Uterus (tissue), 4 donors: ENCODE measurements around the gene CEP63. TPM values are rescaled to one million over a fixed set of nuclear protein-coding genes. Genes with fewer than 3 reads are reported as not detected.

Experiments used
- DNase-seq, 2 donors: peaks; one replicate each; pipeline ENCODE4 v3.0.0-alpha.2; 2019 to 2020
- H3K27ac ChIP-seq, 2 donors: fragments of 200-600 bp; sonication (generic); 1 replicate in 1 of 2; 2 replicates in 1 of 2; pipeline ENCODE4 v1.5.1; 2016 to 2018
- H3K27me3 ChIP-seq, 2 donors: fragments of 200-600 bp; sonication (generic); one replicate each; pipeline ENCODE4 v1.5.1; 2018 to 2019; ENCODE audit warnings: control low read depth in 1 of 2
- H3K36me3 ChIP-seq, 2 donors: fragments of 200-600 bp; sonication (generic); one replicate each; pipeline ENCODE4 v1.5.1; 2019; ENCODE audit warnings: control low read depth in 1 of 2
- H3K4me1 ChIP-seq, 2 donors: fragments of 200-600 bp; sonication (generic); one replicate each; pipeline ENCODE4 v1.5.1; 2018 to 2019; ENCODE audit warnings: control low read depth in 1 of 2
- H3K4me3 ChIP-seq, 2 donors: fragments of 200-600 bp; sonication (generic); 1 replicate in 1 of 2; 2 replicates in 1 of 2; pipeline ENCODE4 v1.5.1; 2018 to 2019; ENCODE audit warnings: mild to moderate bottlenecking in 1 of 2
- H3K9me3 ChIP-seq, 2 donors: fragments of 200-600 bp; sonication (generic); one replicate each; pipeline ENCODE4 v1.5.1; 2019; ENCODE audit warnings: control low read depth in 1 of 2
- CTCF ChIP-seq, 4 experiments: fragments of 200-600 bp in 2 of 4; fragments of 450-650 bp in 2 of 4; sonication (generic) in 2 of 4; IDR thresholded peaks; one replicate each; pipeline ENCODE4 v1.5.1; 2016 to 2019; ENCODE audit warnings: antibody characterized with exemption in 4 of 4, mild to moderate bottlenecking in 2 of 4, moderate library complexity in 1 of 4
- POLR2A ChIP-seq, 2 donors: fragments of 450-650 bp; IDR thresholded peaks; one replicate each; pipeline ENCODE4 v1.6.1; 2016; ENCODE audit warnings: antibody characterized with exemption in 2 of 2, mild to moderate bottlenecking in 1 of 2, moderate library complexity in 1 of 2
- intact Hi-C: fragments of 100-400 bp; cut with DNase I; formaldehyde crosslinking; loops from one replicate; pipeline ENCODE4 v1.15.1; 2023; ENCODE audit warnings: low total_unique reads
- total RNA-seq, 4 donors: library from RNA; depleted of rRNA in 3 of 4; stranded (reverse); fragments of >200 nt in 3 of 4; gene quantifications; one replicate each; pipeline versions ENCODE4 v1.1.0 to v1.2.4, GENCODE V29; 2014 to 2023
- donor health status: DM: yes; HTN: yes; CAD: no.

The CEP63 gene
- total RNA-seq, 4 donors from 2014 or later, result 5.9 to 25.5 (median 16.5) TPM

GRCh38 chr3:134453631-134454030 is 32.2 kb upstream of the CEP63 start:
- Histone ChIP-seq H3K9me3 (no peaks in the 10 kb centered on the region), H3K27ac (no peak overlapping the region), H3K4me1 (no peaks in the 10 kb centered on the region), H3K4me3 (no peak overlapping the region), H3K36me3 (no peaks in the 10 kb centered on the region), H3K27me3 (no peaks in the 10 kb centered on the region)
- no peak for DNase-seq
- intact Hi-C loops, result no loop called here
- TF ChIP-seq POLR2A (IDR thresholded peaks at IDR 0.05) (no peak), CTCF (IDR thresholded peaks at IDR 0.05) (no peak)

DNA sequence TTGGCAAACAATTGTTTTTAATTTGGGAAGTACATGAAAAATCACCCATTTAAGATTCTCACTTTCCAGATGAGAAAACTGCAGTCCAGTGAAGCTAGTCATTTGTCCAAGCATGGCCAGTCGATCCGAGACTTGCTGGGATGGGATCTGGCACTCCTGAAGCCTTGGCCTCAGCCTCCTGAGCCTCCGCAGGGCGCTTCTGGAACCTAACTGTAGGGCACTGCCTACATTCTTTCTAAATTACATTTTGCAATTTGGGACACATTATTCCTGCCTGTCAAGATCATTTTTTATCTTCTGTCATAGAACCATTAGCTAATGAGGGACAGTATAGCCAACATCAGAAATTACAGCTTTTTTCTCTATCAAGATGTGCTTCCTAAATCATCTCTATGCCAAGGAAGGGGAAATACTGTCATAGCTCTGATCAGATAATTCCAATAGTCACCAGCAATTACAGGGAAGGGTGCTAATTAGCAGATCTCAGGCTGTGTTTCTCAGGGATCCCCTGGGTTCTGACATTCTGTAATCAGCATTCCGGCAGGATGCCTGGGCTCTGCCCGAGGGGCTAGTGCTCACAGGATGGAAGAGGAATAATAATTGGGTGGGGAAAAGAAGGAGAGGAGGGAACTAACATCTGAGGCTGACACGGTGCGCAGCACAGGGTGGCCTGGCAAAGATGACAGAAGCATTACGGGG is 28.3 kb upstream of the CEP63 start:
- no peak for DNase-seq
- Histone ChIP-seq H3K27ac (no peak overlapping the region), H3K4me3 (no peak overlapping the region), H3K4me1 (peaks cover 4 to 8% of the 10 kb centered on the region in 2 donors), H3K36me3 (no peaks in the 10 kb centered on the region), H3K27me3 (no peaks in the 10 kb centered on the region), H3K9me3 (no peaks in the 10 kb centered on the region)
- TF ChIP-seq POLR2A (IDR thresholded peaks at IDR 0.05), result no peak
- no peak for TF ChIP-seq CTCF (IDR thresholded peaks at IDR 0.05)
- intact Hi-C loops, result no loop called here

GRCh38 chr3:134458406-134458945 is 27.4 kb upstream of the CEP63 start:
- DNase-seq, result no peak
- Histone ChIP-seq H3K27ac (no peak overlapping the region), H3K9me3 (no peaks in the 10 kb centered on the region), H3K4me1 (peaks cover 10 to 12% of the 10 kb centered on the region in 2 donors), H3K36me3 (no peaks in the 10 kb centered on the region), H3K4me3 (no peak overlapping the region), H3K27me3 (no peaks in the 10 kb centered on the region)
- intact Hi-C loops, result no loop called here
- no peak for TF ChIP-seq CTCF (IDR thresholded peaks at IDR 0.05)
- no peak for TF ChIP-seq POLR2A (IDR thresholded peaks at IDR 0.05)

GRCh38 chr3:134459562-134459961 is 26.3 kb upstream of the CEP63 start:
- no peak overlapping the region for H3K4me3 ChIP-seq
- H3K4me1 ChIP-seq, result peaks cover 14 to 18% of the 10 kb centered on the region in 2 donors
- no peaks in the 10 kb centered on the region for H3K36me3 ChIP-seq
- intact Hi-C loops, result no loop called here
- TF ChIP-seq POLR2A (IDR thresholded peaks at IDR 0.05), result no peak
- no peak for TF ChIP-seq CTCF (IDR thresholded peaks at IDR 0.05)
- H3K27me3 ChIP-seq, result no peaks in the 10 kb centered on the region
- H3K27ac ChIP-seq, result no peak overlapping the region
- no peak for DNase-seq
- no peaks in the 10 kb centered on the region for H3K9me3 ChIP-seq

- TF ChIP-seq POLR2A (IDR thresholded peaks at IDR 0.05) (no peak), CTCF (IDR thresholded peaks at IDR 0.05) (no peak)
- intact Hi-C loops, result loop anchor here (5.0 kb wide), 1 partner anchor 89 kb away; the partner anchor contains the start of gene AMOTL2
- DNase-seq, result no peak
- no peaks in the 10 kb centered on the region for H3K27me3 ChIP-seq
- no peaks in the 10 kb centered on the region for H3K36me3 ChIP-seq
- H3K4me3 ChIP-seq, result no peak overlapping the region
- no peaks in the 10 kb centered on the region for H3K9me3 ChIP-seq
- peak overlapping the region; percentile 11 to 85 for H3K27ac ChIP-seq
- H3K4me1 ChIP-seq, result peaks cover 19 to 22% of the 10 kb centered on the region in 2 donors
These were observed 24.9 kb upstream of the CEP63 start for GRCh38 chr3:134460965-134461364.
